ENCODE results near the gene OR11A1.
"Not testable (repeated sequence)": the region's sequence is repeated elsewhere in the genome, so short reads cannot be mapped to it uniquely, and the experiment has no call there.

OR11A1 gene

GRCh38 chr6:29477923-29478450 is 21.1 kb upstream of the OR11A1 start:
- no peak for DNase-seq

- DNase-seq: no peak
These were observed 18.1 kb upstream of the OR11A1 start for GRCh38 chr6:29474996-29475395.

GRCh38 chr6:29466241-29466640 is 9.4 kb upstream of the OR11A1 start:
- DNase-seq: no peak

GRCh38 chr6:29465801-29466200 is 8.9 kb upstream of the OR11A1 start:
- no peak for DNase-seq

GRCh38 chr6:29465279-29465678 is 8.4 kb upstream of the OR11A1 start:
- no peak for DNase-seq

GRCh38 chr6:29462022-29462421 is 5.2 kb upstream of the OR11A1 start:
- no peak for DNase-seq

GRCh38 chr6:29461021-29461814 is 4.3 kb upstream of the OR11A1 start:
- no peak for DNase-seq

- DNase-seq: no peak
These were observed 5.2 kb downstream of the OR11A1 start for GRCh38 chr6:29451471-29452193.

GRCh38 chr6:29447670-29448069 is 9.2 kb downstream of the OR11A1 start:
- no peak for DNase-seq

GRCh38 chr6:29444031-29444430 is 12.8 kb downstream of the OR11A1 start:
- not testable (repeated sequence) for DNase-seq

- DNase-seq: no peak
These were observed 14.2 kb downstream of the OR11A1 start for GRCh38 chr6:29442719-29443118.

GRCh38 chr6:29439006-29439405 is 17.9 kb downstream of the OR11A1 start, which contains the start of gene OR10C1:
TSS of gene OR10C1 (plus strand) at chr6:29439306. CDS start at chr6:29440016, 710 bp downstream.
- no peak for DNase-seq

- DNase-seq: not testable (repeated sequence)
These were observed 20.1 kb downstream of the OR11A1 start for GRCh38 chr6:29436730-29437129.

- no peak for DNase-seq
These were observed 30.2 kb downstream of the OR11A1 start for GRCh38 chr6:29426654-29427053.

GRCh38 chr6:29425075-29425474 is 31.8 kb downstream of the OR11A1 start:
- no peak for DNase-seq

- no peak for DNase-seq
These were observed 32.3 kb downstream of the OR11A1 start for GRCh38 chr6:29424575-29424974.

GRCh38 chr6:29424168-29424567 is 32.7 kb downstream of the OR11A1 start:
- DNase-seq: no peak

GRCh38 chr6:29419516-29419915 is 37.4 kb downstream of the OR11A1 start:
- no peak for DNase-seq

- no peak for DNase-seq
These were observed 42.3 kb downstream of the OR11A1 start, which contains the start of gene OR12D1 for GRCh38 chr6:29414588-29414987. TSS of gene OR12D1 (plus strand) at chr6:29414928.

- no peak for DNase-seq
These were observed 53.1 kb downstream of the OR11A1 start for GRCh38 chr6:29403801-29404200.

GRCh38 chr6:29399525-29399924 is 57.3 kb downstream of the OR11A1 start:
- no peak for DNase-seq

GRCh38 chr6:29395331-29395730 is 61.5 kb downstream of the OR11A1 start, which contains the start of gene OR12D2:
TSS of gene OR12D2 (plus strand) at chr6:29395631. CDS start at chr6:29396700, 1,069 bp downstream.
- DNase-seq: no peak

- DNase-seq: no peak
These were observed 68.3 kb downstream of the OR11A1 start for GRCh38 chr6:29388533-29388932.

- no peak for DNase-seq
These were observed 80.9 kb downstream of the OR11A1 start for GRCh38 chr6:29376003-29376402.

Data from NCI-H526 treated with DMSO at 0.1 percent for 48 hours (cell line).